GM19468 (cell line): Measurements from ENCODE around the gene SULF2.

ENCODE experiments used
- ATAC-seq: cut with Tn5 transposase; IDR thresholded peaks from one replicate; pipeline ENCODE4 v1.9.1; 2021; ENCODE audit warnings: mild to moderate bottlenecking, moderate library complexity, moderate number of reproducible peaks; ENCODE audit not compliant: unreplicated experiment; ENCODE audit errors: extremely low read depth

The SULF2 gene

DNA sequence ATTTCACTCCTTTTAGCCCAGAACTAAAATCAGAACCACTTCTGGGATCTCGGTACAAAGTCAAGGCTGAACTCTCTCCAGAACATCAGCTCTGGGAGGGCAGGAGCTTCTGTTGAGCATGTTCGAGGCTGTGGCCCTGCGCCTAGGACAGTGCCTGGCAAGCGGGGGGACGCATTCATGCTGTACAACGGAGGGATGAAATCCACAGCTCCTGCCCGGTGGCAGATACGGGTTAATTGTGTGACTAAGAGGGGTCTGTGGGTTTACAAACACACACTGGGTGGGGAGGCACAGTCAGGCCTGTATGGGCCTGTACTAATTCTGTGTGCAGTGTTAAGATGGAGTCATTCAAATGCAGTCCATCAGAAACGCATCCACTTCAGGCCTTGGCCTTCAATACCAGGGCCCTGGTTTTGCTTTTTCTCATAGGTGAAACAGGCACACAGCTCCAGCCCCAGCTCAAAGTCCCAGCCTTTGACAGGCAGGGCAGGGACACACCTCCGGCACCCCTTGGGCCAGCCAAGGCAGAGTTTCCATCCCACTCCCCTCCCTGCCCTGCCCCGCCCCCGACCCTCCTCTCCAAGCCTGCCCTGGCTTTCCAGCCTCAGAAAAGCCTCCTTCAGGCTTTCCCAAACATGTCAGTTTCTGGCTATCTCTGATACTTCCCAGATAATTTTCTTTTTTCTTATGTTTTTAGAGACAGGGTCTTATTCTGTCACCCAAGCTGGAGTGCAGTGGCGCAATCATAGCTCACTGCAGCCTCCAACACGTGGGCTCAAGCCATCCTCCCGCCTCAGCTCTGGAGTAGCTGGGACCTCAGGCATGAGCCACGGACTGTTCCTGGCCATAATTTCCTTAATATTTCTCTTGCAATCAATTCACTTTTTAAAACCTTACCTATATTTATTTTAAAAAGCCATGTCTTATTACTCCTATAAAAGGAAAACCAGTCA is 109.8 kb downstream of the SULF2 start:
- ATAC-seq = no peak

DNA sequence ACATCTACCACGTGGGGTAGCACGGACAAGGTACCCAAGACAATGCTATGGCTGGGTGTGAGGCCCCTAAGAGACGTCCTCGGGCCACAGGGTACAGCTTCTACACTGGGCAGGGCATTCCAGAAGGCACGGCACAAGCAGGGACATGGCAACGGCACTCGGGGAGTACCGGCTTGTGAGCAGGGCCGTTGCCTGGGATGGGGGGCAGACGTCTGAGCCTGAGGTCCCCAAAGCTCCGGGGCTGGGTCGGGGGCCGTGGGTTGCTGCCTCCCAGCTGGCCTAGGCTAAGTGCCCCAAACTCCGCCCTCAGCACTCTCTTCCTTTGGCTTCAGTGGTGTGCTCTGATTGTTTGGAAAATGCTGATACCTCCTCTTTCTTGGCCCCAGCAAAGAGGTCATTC is 110.6 kb downstream of the SULF2 start:
- ATAC-seq = no peak

DNA sequence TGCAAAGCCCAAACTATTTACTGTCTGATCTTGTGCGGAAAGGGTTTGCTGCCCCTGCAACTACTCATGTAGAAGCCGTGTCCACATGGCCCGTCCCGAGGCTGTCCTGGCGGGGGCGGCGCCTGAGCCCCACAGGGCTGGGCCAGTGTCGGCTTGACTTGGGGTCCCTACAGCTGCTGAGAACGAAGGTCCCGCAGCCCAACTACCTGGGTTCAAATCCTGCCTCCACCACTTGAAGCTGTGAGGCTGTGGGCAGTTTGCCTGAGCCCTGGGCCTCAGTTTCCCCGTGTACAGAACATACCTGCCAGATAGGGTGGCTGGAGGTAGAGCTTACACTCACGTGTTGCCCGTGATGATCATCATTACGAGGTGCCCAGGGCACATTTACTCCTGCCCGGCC is 111.1 kb downstream of the SULF2 start:
- ATAC-seq = no peak

DNA sequence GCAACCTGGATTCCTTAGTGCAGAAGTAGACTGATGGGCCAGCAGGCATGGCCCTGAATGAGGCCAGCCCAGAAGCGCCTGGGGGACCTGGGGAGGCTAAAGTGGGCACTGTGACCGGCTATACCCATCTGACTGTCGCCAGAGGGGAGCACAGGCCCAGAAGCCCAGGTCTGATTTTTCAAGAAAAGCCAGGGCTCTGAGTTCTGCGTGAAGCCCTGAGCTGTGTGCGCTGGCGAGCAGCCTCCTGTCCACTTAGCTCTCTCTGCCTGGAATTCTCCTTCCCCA is 111.7 kb downstream of the SULF2 start:
- no peak for ATAC-seq

DNA sequence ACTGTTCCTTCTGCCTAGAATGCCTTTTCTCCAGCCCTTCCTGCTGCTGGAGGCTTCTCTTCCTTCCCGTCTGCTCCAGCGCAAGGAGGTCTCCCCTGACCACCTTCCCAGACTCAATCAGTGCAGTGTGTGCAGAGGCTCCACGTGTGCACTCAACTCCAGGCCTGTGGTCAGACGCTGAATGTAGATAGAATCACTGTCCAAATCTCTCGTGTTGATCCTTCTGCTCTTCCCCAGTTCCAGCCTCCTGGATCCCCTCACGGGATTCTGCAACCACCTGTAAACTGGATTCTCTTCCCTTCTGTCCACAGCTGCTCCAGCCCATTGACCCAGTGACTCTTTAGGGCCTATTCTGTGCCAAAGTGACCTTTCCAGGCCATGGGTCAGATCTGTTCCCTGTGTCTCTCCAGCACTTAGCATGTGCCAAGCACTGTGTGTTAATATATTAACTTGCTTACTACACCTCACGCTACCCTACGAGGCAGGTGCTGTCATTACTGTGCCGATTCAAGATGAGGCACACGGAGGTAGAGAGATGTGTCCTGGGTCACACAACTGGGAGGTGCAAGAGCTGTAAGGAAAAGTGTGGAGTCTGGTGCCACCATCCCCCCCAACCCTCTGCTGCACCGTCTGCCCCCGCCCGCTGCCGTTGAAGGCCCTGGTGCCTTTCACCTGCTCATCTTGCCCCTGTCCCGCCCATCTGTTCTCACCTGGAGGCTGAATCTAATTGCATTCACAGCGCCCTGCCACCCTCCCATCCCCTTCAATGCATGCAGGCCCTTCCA is 112.2 kb downstream of the SULF2 start:
- ATAC-seq = no peak

DNA sequence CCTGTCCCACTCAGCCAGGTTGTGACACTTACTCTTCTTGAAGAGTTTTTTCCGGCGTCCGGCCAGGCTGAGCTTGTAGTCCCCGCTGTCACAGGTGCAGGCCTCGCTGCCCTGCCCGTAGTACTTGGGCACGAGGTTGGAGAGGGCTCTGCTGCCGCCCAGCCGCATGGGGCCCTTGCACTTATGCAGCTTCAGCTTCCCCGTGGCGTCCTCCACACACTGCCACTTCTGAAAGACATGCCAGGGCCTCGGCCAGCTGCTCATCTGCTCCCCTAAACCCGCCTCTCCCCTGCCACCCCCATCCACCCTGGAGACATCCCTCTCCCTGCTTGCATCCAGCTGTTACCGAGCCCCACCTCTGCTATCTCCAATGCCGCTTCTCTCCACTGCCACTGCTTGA is 113.1 kb downstream of the SULF2 start:
- ATAC-seq = no peak

DNA sequence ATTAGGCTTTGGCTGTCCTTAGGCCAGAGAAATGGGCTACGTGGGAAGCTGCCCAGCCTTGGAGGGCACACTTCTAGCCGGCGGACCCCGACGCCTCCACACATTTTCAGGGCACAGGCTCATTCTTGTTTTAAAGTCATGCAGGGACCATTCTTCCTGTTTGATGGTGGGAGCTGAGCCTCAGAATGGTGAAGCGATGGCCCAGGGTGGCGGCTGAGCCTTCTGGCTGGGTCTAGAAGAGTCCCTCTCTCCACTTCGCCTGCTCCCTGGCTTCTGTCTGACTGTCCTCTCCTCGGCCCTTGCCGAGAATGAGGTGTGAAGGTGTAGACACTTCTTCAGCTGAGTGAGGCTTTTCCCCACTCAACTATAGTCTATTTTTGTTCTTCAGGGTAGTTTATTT is 114.4 kb downstream of the SULF2 start:
- ATAC-seq = no peak

DNA sequence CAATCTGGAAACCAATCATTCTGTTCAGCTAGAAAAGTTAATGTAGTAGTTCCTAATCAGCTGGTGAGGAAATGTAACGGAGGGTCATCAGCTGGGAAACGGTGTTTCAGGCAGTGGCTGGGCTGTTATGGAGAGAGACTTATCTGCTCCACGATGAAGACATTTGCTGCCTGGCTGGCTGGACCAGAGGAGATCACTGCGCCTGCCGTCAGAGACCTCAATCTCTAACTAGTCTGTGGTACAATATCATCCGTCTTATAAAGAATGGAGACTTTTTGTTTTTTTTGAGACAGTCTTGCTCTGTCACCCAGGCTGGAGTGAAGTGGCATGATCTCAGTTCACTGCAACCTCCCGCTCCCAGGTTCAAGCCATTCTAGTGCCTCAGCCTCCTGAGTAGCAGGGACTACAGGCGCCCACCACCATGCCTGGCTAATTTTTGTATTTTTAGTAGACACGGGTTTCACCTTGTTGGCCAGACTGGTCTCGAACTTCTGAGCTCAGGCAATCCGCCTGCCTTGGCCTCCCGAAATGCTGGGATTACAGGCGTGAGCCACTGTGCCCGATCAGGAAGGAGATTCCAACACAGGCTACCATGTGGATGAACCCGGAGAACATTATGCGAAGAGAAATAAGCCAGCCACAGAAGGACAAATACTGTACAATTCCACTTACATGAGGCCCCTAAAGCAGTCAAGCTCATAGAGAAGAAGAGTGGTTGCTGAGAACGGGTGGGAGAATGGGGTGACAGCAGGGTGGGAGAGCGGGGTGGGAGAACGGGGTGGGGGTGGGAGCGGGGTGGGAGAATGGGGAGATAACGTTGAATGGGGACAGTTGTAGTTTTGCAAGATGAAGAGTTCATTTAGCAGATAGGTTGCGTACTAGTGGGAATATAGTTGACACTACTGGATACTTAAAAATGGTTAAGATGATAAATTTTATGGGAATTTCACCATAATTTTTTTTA is 115.1 kb downstream of the SULF2 start:
- ATAC-seq = no peak

DNA sequence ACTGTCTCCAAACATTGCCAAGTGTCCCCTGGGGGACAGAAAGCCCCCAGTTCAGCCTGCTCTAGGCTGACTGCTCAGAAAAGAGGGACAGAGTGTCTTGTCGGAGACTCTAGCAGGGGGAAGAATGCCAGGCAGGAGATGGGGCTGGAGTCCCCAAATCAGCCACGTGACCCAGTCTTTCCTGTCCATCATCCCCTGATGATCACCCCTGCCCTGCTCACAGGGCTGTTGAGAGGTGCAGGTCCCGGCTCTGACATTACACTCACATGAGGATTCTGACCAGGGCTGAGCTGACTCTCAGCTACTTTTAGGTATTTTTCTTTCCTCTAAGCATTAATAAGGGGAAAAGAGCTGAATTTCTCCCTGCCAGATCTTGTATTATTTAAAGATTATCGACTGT is 115.8 kb downstream of the SULF2 start:
- ATAC-seq = no peak

DNA sequence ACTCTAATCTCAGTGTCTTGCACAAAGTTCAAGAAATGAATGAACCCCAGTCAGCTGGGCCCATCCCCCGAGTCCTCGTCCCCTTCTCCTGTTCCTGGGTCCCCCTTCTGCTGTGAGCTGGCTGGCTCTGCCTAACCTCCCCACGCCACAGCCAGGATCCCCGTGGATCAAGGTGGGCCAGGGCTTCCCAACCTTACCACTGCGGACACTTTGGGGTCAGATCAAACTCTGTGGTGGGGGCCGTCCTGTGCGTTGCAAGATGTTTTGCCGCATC is 116.2 kb downstream of the SULF2 start:
- no peak for ATAC-seq

DNA sequence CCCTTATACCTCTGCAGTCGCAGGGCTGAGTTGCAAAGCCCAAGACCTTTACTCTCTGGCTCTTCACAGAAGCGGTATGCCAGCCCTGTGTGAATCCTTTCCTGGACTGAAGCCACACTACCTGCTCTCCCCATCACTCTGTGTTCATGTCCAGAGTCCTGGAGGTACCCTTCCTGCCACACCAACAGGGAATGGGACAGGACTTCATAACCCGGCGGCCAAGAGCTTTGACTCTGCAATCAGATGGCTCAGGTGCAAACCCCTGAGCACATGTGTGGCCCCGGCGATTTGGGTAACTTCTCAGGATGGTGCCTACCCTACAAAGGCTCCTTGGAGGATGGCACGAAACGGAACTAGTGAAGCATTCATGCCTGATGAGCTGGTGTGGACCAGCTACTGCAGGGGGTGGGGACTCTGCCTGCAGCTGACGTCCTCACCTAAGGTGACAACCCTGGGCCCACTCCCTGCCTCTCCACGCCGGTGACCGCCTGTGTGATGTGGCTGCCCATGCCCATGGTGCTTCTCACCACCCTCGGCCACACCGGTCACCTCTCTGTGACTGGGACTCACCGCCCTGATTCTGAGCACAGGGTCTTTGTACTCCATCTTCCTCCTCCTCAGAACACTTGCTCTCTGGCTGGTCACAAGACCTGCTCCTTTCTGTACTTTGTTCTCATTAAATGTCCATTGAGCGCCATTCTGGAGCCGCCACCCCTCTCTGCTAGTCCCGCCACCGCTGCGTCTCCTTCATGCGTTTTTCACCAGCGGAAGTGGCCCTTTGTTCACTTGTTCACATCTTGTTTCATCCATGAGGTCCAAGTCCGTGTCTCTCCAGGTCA is 116.7 kb downstream of the SULF2 start:
- no peak for ATAC-seq

DNA sequence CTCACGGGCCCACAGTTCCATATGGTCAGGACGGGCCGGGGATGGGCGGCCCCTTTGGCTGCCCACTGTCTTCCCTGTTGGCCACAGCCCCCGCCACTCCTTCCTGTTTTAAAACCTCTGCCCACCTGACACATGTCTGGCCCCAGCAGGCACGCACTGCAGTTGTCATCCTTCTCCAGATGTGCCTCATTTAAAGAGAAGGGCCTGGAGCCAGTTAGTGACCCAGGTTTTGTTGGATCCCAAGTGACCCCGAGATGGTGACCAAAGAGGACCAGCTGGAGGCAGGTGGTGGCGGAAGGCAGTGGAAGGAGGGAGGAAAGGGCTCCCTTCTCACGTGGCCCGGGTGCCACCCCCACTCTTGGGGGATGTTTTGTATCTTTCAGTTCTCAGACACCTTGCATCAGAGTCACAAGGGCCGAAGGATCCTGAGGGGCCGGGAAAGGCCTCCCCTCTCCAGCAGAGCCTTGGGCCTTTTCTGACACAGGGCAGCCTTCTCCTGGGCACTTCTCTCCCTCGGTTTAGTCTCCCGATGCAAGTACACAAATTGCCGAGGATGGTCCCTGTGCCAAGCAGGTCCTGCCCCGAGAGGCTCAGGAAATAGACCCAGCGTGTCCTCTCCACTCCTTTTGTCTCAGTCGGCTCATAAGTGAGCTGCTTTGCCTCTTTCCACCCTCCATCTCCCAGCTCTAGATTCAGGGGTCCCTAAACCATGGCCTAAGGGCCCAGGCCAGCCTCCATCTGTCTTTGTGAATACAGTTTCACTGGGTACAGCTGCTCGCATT is 117.6 kb downstream of the SULF2 start:
- no peak for ATAC-seq

DNA sequence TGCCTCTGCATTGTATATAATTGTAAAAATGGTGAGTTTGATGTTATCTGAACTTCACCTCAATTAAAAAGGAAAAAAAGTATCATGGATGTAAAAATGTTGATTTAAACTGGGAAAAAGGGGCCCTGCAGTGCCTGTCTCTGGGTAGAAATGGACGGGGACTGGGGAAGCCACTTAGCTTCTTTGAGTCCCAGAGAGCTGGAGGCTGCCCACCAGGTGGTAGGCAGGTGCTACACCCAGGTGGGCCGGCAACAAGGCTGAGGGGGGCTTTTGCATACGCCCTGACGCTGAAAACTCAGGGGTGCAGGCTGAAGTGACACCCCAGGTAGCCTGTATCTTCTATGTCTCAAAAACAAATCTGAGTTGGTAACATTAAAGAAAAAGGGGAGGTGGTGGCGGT is 118.2 kb downstream of the SULF2 start:
- no peak for ATAC-seq

DNA sequence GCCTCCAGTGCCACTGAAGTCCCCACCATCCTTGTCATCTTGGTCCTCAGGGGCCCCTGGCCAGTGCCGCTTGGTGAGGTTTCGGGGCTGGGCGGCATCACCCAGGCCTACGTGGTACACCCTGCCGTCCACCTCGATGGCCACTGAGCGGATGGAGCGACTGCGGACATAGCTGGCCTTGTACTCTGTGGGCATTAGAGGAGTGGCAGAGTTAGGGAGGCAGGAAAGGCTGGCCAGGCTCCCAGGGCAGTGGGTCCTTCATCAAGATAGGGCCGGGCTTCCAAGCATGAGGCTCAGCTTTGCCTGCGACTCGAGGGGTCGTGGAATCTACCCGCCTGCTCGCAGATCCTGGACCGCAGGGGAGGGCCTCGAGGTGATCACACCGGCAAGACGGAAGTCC is 119.0 kb downstream of the SULF2 start:
- no peak for ATAC-seq

DNA sequence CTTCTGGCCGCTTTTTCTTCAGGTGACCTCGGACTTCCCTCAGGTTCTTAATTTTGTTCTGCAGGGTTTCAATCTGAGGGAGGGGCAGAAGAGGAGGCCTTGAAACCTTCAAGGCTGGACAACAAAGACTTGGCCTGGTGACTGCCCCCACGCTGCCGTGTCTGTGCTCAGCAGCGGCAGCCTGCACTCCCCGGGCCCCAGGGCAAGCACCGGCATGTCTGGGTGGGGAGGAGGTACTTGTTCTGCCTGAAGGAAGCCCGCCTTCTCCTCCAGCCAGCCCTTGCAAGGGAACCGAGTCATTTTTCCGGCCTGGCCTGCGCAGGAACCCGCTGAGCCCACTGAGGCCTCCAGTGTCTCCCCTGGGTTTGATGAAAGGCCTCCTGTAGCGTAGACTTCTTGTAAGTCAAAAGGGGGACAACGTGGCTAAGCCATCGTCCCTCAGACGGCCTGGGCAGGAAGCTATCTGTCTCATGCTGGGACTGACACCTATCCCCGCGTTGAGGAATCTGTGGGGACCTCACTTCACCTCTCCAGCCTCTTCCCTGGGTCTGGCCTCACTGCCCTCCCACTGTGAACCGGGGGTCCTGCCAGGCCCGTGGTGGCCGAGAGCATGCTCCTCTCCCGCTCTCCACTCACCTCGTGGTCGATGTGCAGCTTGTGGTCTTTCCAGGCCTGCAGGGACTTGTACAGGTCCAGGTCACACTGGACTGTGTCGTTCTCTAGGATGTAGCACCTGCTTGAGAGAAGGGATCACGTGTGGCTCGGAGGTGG is 119.9 kb downstream of the SULF2 start:
- ATAC-seq = no peak

DNA sequence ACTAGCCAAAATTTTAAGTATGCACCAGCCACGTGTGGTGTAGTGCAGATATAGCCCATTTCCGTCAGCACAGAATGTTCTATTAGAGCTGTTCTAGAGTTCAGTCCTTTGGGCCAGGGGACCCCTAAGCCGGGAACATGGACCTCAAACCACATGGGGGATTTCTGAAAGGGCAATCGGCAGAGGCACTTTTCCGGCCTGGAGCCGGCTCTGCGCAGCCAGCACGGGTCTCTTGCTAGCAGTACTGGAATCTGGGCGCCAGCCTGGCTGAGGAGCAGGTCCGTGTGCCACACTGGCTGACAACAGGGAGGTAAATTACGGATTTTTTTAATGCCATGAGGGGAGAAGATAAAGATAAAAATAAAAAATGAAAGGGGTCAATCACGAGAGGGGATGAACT is 120.5 kb downstream of the SULF2 start:
- no peak for ATAC-seq

DNA sequence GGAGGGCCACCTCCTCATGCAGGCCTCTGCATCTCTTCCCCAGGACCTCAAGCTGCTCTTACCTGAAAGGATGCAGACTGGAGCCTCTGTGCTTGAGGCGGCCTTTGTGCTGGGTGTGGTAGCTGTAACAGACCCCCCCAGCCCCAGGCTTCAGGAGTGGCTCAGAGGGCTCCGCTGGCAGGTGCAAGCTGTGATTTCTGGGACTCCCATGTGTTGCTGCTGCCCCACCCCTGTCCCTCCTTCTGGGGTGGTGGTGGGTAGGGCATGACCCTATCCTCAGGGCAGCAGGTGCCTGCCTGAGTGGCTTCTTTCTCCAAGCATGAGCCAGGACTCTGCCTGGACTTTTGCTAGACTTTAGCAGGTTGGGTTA is 121.2 kb downstream of the SULF2 start:
- no peak for ATAC-seq

DNA sequence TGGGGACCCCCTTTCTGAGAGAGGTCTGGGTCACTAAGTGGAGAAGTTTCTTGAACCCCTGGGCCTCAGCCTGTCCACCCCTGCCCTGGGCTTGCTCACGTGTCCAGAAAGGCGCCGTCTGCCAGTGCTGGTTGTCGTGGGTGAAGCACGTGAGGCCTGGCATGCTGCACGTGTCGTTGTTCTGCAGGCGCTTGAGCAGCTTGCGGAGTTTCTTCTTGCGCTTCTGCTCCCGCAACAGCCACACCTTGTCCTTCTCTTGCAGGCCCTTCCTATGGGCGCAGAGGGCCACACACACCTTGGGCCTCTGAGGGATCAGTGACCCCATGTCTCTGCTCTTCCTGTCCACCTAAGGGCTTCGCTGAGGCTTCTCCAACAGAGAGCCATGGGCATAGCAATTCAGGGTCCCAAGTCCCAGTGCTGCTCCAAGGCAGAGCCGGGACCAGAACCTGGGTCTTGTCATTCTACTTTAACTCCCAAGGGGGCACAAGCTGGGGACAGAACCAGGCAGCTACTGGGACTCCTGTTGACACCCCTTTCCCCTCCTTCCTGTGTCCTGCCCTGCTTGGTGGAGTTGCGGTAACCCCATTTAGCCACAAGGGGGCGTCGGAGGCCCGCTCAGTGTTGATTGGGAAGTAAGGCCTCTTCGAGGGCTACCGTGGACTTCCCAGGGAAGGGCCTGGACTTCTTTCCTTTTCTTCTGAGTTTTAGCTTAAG is 121.8 kb downstream of the SULF2 start:
- ATAC-seq = no peak
